Stimulated activated CD4-positive, alpha-beta T cell treated with anti-CD3 and anti-CD28 coated beads, TNF-alpha, amount 100 ng/mL, for 24 hours (primary cell): ENCODE results near the gene OVOL3.
"Not testable (repeated sequence)": the region's sequence is repeated elsewhere in the genome, so short reads cannot be mapped to it uniquely, and the experiment has no call there.

Experiments used
- DNase-seq, 3 experiments: peaks; one replicate each; pipeline ENCODE4 v3.0.0-alpha.2; 2020; ENCODE audit warnings: low read depth in 3 of 3

OVOL3 gene

GRCh38 chr19:36110487-36111199 is at the start of gene OVOL3:
OVOL3 (plus strand) TSS chr19:36111143; CDS start chr19:36111203, 60 bp downstream.
- DNase-seq: no peak

GRCh38 chr19:36061367-36061766 is 49.6 kb upstream of the OVOL3 start:
- no peak for DNase-seq

- no peak for DNase-seq
Measured at GRCh38 chr19:36064826-36065225, 46.1 kb upstream of the OVOL3 start.

- DNase-seq: no peak
Measured at GRCh38 chr19:36067681-36068080, 43.3 kb upstream of the OVOL3 start.

- not testable (repeated sequence) for DNase-seq
Measured at GRCh38 chr19:36068810-36069499, 42.0 kb upstream of the OVOL3 start.

GRCh38 chr19:36072081-36072480 is 38.9 kb upstream of the OVOL3 start:
- DNase-seq: no peak

- DNase-seq: no peak
Measured at GRCh38 chr19:36073121-36073876, 37.6 kb upstream of the OVOL3 start.

- DNase-seq: no peak
Measured at GRCh38 chr19:36079389-36079945, 31.5 kb upstream of the OVOL3 start.

- no peak for DNase-seq
Measured at GRCh38 chr19:36081385-36081784, 29.6 kb upstream of the OVOL3 start.

GRCh38 chr19:36081894-36082293 is 29.0 kb upstream of the OVOL3 start:
- no peak for DNase-seq

GRCh38 chr19:36082916-36083315 is 28.0 kb upstream of the OVOL3 start:
- no peak for DNase-seq

GRCh38 chr19:36084231-36085009 is 26.5 kb upstream of the OVOL3 start:
- no peak for DNase-seq

- no peak for DNase-seq
Measured at GRCh38 chr19:36086326-36086725, 24.6 kb upstream of the OVOL3 start.

GRCh38 chr19:36089847-36090246 is 21.1 kb upstream of the OVOL3 start:
- DNase-seq: no peak

- no peak for DNase-seq
Measured at GRCh38 chr19:36090910-36091695, 19.8 kb upstream of the OVOL3 start.

- DNase-seq: no peak
Measured at GRCh38 chr19:36092566-36092965, 18.4 kb upstream of the OVOL3 start.

- peak in 1 of 3 experiments; percentile 37 for DNase-seq
Measured at GRCh38 chr19:36093146-36093662, 17.7 kb upstream of the OVOL3 start.

- DNase-seq: no peak
Measured at GRCh38 chr19:36093687-36094086, 17.3 kb upstream of the OVOL3 start.

- DNase-seq: no peak
Measured at GRCh38 chr19:36097036-36097435, 13.9 kb upstream of the OVOL3 start.

- DNase-seq: no peak
Measured at GRCh38 chr19:36099166-36099785, 11.7 kb upstream of the OVOL3 start.
